Cardiac septum (tissue), 1 donor: ENCODE data around the gene FAM184A. TPM values are rescaled to one million over a fixed set of nuclear protein-coding genes. Genes with fewer than 3 reads are reported as not detected.
"Not testable (repeated sequence)": the region's sequence is repeated elsewhere in the genome, so short reads cannot be mapped to it uniquely, and the experiment has no call there.

Experiments used
- DNase-seq: peaks from one replicate; pipeline ENCODE4 v3.0.0-alpha.2; 2020; ENCODE audit warnings: low spot score
- intact Hi-C: fragments of 100-400 bp; cut with DNase I; formaldehyde crosslinking; loops from one replicate; pipeline ENCODE4 v1.14.0; 2022
- total RNA-seq: library from RNA; stranded (reverse); fragmentation: NEBNext Ultra II Directional; extraction: Animal tissue kit (Norgen Biotek cat#: 25700); gene quantifications from one replicate; pipeline ENCODE4 v1.2.1, GENCODE V29; 2021
- donor health status: DM: no; HTN: no; CAD: no.

The FAM184A gene
- total RNA-seq, 1 donor from 2014 or later = 0.40 TPM

DNA sequence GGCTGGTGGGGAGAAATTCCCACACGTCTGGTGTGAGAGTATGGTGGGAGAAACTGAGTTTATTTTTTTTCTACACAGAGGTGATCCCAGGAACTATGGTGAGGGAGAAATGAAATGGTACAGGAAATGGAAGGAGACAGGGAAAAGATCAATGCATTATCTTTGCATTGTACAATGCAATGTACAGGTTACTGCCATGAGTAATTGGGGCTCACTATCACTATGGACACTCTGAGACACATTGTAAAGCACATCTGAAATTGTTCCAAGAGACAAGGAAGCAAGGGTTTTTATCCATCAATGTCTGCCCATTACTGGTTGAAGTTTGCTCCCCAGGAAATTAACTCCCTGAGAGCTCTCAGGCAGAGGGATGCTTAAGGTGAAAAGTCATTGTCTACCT lies 21.7 kb upstream of the FAM184A start:
- intact Hi-C loops = no loop called here
- no peak for DNase-seq

GRCh38 chr6:119097815-119098361 lies 19.4 kb upstream of the FAM184A start:
- intact Hi-C loops, DNase-seq: not testable (repeated sequence)

DNA sequence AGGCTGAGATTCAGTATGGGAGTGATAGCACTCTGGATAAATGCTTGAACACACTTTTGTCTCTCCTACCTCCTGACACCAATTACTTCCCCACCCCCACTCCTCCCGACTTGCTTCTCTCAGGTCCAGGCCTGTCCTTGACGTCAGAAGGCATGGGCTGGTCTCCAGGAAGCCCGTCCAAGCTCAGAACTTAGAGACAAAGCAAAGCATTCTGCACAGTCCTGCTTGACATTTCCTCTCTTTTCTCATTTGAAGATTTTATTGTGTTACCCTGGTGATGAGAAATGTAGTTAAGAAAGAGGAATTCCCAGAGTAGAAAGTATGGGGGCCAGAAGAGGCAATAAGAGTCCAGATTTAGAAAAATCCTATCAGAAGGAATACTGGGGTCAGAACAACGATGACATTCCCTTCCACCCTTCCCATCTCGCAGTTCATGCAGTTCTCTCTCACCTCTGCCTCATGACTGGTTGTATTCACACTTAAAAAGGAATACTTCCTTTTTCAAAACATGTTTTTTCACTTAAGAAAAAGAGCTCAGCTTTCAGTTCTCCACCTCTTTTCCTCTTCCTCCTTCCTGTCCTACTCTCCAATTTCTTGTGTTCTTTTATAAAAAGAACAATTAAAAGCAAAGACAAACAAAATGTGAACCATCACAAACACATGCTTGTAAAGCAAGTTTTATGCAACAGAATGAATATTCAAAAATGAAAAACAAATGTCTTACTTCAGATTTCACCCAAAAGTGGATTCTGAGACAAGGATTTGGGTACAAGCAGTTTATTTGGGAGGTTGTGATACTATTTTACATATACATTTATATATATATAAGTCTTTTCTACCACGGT lies 18.5 kb upstream of the FAM184A start:
- DNase-seq = peak; percentile 77
- intact Hi-C loops = no loop called here

- DNase-seq = no peak
- intact Hi-C loops = no loop called here
Observed at GRCh38 chr6:119090256-119090655, 11.8 kb upstream of the FAM184A start.

DNA sequence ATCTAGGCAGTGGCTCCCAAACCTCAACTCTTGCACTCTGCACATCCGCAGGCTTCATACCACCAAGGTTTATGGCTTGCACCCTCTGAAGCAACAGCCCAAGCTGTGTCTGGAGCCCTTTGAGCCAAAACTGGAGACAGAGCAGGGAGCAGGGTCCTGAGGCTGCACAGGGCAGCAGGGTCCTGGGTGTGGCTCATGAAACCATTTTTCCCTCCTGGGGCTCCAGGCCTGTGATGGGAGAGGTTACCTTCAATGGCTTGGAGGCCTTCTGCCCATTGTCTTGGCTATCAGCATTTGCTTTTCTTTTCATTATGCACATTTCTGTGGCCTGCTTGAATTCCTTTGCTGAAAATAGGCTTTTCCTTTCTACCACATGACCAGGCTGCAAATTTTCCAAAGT lies 6.3 kb upstream of the FAM184A start:
- intact Hi-C loops = no loop called here
- no peak for DNase-seq

- intact Hi-C loops = no loop called here
- DNase-seq = no peak
Observed at GRCh38 chr6:119083007-119083406, 4.5 kb upstream of the FAM184A start.

GRCh38 chr6:119079283-119079809 lies 882 bp upstream of the FAM184A start:
- intact Hi-C loops = loop anchor here (5.0 kb wide), 1 partner anchor 42 kb away; no protein-coding TSS in a partner anchor
- DNase-seq = no peak

DNA sequence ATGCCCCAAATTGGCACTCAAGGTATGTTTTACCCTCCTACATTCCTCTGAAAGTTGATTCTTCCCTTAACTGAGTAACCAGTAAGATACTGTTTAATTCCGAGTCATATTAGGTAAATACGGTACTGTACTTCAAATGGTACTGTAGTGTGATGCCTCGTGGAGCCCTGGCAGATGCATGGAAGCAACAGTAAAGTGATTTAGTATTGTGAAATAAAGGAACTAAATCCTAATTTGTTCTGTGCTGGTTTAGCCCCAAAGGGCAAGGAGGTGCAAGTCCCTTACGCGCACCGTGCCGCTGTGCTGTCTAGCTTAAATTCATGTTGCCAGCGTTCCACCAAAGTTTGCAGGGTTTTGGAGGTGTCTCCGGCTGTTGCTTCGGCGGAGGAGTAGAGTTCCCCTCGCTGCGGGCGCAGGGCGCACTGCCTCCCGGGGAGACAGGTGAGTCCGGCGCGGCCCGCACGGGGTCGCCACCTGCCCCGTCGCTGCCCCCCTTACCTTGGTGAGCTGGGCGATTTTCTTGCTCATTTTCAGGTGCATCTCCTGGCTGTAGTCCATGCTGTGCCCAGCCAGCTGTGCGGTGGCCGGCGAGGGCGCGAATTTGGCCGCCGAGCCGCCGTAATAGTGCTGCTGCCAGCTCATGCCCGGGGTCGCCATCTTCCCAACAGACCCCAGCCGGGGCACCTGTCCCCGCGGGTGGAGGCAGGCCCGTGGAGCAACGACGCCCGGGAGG lies 655 bp downstream of the FAM184A start:
- intact Hi-C loops = loop anchor here (5.0 kb wide), 1 partner anchor 41 kb away; no protein-coding TSS in a partner anchor
- no peak for DNase-seq

- intact Hi-C loops = loop anchor here (5.0 kb wide), 1 partner anchor 40 kb away; no protein-coding TSS in a partner anchor
- DNase-seq = no peak
Observed at GRCh38 chr6:119077391-119077642, 1.1 kb downstream of the FAM184A start.

DNA sequence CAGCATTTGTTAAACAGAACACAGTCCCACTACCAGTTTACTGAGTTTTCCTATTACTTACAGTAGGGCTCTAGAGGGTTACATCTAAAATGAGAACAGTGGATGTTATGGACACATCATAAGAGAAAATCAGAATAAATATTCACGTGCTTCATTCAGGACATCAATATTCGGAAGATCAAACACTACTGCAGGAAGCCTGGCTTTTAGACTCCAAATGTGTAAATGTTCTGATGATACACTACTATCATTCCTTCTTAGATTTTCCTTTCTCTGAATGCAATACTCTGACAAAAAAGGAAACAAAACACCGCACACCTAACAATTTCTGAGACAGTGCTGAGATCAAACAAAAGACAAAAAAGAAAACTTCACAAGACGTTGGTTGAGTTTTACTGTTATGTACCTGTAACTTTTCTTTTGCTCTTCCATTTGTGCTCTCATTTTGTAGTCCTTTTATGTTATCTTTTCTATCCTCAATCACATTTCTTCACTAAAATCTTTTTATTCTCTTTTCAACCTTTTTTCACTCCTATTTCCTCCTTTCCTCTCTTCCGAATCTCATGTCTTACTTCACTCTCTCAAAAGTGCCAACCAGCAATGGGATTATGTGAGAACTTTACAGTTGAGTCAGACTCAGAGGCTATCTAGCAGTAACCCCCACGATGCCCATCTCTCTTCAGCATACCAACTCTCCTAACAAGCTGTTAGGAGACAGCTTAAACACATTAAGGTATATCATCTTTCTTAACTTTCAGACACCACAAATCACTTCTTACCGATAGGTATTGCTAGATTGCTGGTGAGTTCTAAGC lies 1.7 kb downstream of the FAM184A start:
- intact Hi-C loops = loop anchor here (5.0 kb wide), 1 partner anchor 39 kb away; no protein-coding TSS in a partner anchor
- no peak for DNase-seq

- no peak for DNase-seq
- intact Hi-C loops = loop anchor here (5.0 kb wide), 1 partner anchor 39 kb away; no protein-coding TSS in a partner anchor
Observed at GRCh38 chr6:119076173-119076572, 2.3 kb downstream of the FAM184A start.

DNA sequence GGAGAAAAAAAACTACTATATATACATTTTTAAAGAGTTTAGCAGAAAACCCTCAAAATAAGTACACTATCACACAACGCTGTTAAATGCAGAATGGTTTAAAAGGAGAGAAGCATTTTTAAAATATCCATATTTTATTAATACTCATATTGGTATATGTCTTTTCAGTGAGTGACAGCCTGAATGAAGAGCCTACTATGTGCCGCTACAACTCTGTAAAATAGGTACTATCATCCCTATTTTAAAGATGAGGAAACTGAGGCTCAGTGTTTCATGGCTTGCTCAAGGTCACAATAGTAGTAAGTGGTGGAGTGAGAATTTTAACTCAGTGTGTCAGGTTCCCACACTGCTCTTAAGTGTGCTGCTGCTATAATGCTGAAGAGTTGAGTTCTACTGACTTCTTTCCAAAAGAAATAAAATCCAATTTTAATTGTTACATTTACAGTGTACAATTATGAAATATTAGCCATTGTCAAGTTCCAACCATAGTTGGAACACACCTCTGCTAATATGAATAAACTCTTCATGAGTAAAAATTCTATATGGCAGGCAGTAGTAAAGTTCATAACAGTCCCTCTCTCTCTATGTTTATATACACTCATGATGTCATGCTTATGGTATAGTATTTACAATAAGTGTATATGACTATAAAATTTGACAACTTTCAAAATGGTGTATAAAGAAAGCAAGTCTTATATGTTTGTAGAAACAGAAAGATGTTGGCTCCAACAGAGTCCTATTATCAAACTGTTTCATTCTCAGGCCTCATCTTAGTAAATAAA lies 3.1 kb downstream of the FAM184A start:
- DNase-seq = no peak
- intact Hi-C loops = loop anchor here (5.0 kb wide), 1 partner anchor 38 kb away; no protein-coding TSS in a partner anchor

DNA sequence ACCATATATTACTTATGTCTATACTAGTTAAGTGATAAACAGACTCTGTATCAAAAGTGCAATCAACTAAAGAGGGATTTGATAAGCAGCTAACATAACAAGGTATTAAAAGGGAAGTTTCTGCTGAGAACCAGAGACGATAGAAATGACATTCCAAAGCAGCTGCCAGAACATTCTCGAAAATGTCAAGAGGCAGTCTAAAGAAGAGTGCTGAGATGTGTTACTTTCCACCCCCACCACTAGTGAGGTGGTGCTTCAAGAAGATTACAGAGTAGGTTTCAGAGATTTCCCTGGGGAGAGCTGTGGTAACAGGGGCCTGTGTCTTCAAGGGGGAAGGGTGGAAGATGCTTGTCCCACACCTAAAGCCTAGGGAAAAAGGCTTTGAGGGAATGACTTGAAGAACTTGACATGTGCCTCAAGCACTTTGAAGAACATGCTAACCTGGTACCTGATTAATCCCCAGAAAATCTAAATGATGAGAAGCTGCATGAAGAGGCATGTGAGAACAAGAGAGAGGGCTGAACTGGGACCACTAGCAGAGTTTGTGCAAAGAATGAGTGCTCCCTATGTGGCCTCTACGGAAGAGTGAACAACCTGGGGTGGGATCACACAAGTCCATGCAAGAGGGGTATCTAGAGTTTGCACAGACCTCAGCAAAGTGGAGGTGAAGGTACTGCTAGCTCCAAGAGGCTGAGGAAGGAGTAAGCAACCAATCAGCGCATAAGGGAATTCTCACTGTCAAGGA lies 5.0 kb downstream of the FAM184A start:
- intact Hi-C loops = no loop called here
- no peak for DNase-seq

DNA sequence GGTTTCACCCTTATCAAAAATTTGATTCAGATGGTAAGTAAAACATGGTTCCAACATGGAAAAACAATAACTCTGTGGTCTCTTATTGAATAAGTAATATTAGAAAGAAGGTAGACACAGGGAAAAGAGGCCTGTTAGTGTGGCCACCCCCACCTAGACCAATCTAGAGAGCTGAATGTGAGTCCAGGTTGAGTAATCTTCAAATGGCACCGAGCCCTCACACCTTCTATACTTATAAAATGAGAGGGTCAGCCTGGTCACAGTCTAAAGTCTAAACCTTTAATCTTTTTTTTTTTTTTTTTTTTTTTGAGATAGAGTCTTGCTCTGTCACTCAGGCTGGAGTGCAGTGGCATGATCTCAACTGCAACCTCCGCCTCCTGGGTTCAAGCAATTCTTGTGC lies 6.9 kb downstream of the FAM184A start:
- no peak for DNase-seq

GRCh38 chr6:119067091-119067490 lies 11.4 kb downstream of the FAM184A start:
- no peak for DNase-seq
- intact Hi-C loops = no loop called here

More for the DNA sequence above, 6.9 kb downstream of the FAM184A start:
- intact Hi-C loops = no loop called here

DNA sequence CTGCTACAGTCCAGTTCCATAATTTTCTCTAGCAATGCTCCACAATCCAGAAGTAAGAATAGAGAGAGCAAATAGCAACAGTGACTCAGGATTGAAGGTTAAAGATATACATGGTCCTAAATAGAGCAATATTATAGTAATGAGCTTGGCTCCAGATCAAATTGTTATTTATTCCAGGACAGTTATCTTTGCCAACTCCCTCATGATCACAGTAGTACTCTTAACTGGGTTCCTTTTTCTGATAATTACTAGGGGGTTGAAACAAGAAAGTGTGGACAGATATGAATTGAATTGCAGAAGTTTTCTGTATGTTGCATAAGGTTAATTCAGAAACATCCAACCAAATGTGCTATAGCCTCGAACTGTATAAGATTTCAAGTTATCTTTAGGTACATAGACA lies 11.9 kb downstream of the FAM184A start:
- DNase-seq = no peak
- intact Hi-C loops = no loop called here

- intact Hi-C loops = no loop called here
- DNase-seq = no peak
Observed at GRCh38 chr6:119065955-119066354, 12.5 kb downstream of the FAM184A start.

DNA sequence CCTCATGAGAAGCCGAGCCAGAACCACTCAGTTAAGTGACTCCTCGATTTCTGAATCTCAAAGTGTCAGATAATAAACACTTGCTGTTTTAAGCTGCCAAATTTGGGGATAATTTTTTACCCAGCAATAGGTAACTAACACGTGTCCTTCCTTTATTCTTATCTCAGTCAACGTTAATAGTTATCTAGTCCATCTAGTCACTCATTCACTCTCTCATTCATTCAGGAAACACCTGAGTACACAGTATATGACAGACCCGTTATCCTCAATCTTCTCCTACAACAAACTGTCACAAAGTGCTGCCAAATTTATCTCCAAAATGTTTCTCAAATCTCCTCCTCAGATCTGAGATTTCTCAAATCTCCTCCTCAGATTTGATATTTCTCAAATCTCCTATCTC lies 13.1 kb downstream of the FAM184A start:
- DNase-seq = no peak
- intact Hi-C loops = no loop called here
